H1 (cell line): Measurements from ENCODE around the gene LCT. TPM values are rescaled to one million over a fixed set of nuclear protein-coding genes. Genes with fewer than 3 reads are reported as not detected.

Experiments
- CTCF ChIA-PET: fragments of 300-600 bp; sonication (Branson Sonifier 250); formaldehyde crosslinking; loops from one replicate; lab custom pipeline; 2021; ENCODE audit not compliant: partially characterized antibody; lab: Charles Lee
- POLR2A ChIA-PET: fragments of 300-600 bp; sonication (Branson Sonifier 250); formaldehyde crosslinking; loops from one replicate; lab custom pipeline; 2021; ENCODE audit warnings: inconsistent platforms; ENCODE audit not compliant: partially characterized antibody; lab: Charles Lee
- DNase-seq, 2 experiments: peaks; one replicate each; pipeline versions ENCODE4 v3.0.0 to v3.0.0-alpha.2; 2010 to 2022; ENCODE audit warnings: low spot score in 2 of 2, low read depth in 1 of 2, mixed read lengths in 1 of 2
- FAIRE-seq: peaks from 2 replicates; lab custom pipeline; 2011; peaks lifted over from hg19 to GRCh38; lab: Jason Lieb, UNC
- H2AFZ ChIP-seq: 2 replicates; pipeline ENCODE4 v1.8.1; 2012; ENCODE audit warnings: low read length, inconsistent platforms
- H2AK5ac ChIP-seq: 2 replicates; pipeline ENCODE4 v1.6.1; 2013; ENCODE audit warnings: low read depth, low read length
- H2BK120ac ChIP-seq: replicated peaks from 2 replicates; pipeline ENCODE3; 2013; ENCODE audit warnings: low read depth, low read length, inconsistent platforms
- H2BK12ac ChIP-seq: 2 replicates; pipeline ENCODE4 v1.6.1; 2013; ENCODE audit warnings: low read depth, low read length
- H2BK15ac ChIP-seq: 2 replicates; pipeline ENCODE4 v1.6.1; 2013; ENCODE audit warnings: low read length
- H2BK20ac ChIP-seq: 2 replicates; pipeline ENCODE4 v1.6.1; 2013; ENCODE audit warnings: low read length
- H2BK5ac ChIP-seq: 2 replicates; pipeline ENCODE4 v1.6.1; 2013; ENCODE audit warnings: low read depth, low read length
- H3K14ac ChIP-seq: 2 replicates; pipeline ENCODE4 v1.6.1; 2013; ENCODE audit warnings: inconsistent platforms; ENCODE audit not compliant: insufficient read length
- H3K18ac ChIP-seq: 2 replicates; pipeline ENCODE4 v1.6.1; 2013; ENCODE audit warnings: low read length; ENCODE audit errors: extremely low read depth
- H3K23ac ChIP-seq: 2 replicates; pipeline ENCODE4 v1.6.1; 2013; ENCODE audit warnings: inconsistent platforms; ENCODE audit not compliant: insufficient read length
- H3K23me2 ChIP-seq: 2 replicates; pipeline ENCODE4 v1.6.1; 2013; ENCODE audit warnings: low read depth, low read length
- H3K27ac ChIP-seq: 2 replicates; pipeline ENCODE4 v1.6.1; 2011; ENCODE audit warnings: low read depth, low read length, inconsistent platforms
- H3K27me3 ChIP-seq, 4 experiments: replicated peaks in 1 of 4; 1 replicate in 1 of 4; 2 replicates in 3 of 4; pipeline versions ENCODE4 v1.6.1 to v1.8.1; 2011 to 2013; ENCODE audit warnings: low read length in 3 of 4, mild to moderate bottlenecking in 3 of 4, inconsistent platforms in 2 of 4, mixed read lengths in 2 of 4, moderate library complexity in 1 of 4; ENCODE audit not compliant: control insufficient read depth in 3 of 4, insufficient read depth in 3 of 4; ENCODE audit errors: extremely low read depth in 1 of 4
- H3K36me3 ChIP-seq, 4 experiments: 2 replicates each; pipeline versions ENCODE4 v1.6.1 to v1.8.1; 2011 to 2013; ENCODE audit warnings: mild to moderate bottlenecking in 4 of 4, low read length in 3 of 4, moderate library complexity in 2 of 4, control low read depth in 1 of 4, inconsistent platforms in 1 of 4; ENCODE audit not compliant: insufficient read depth in 4 of 4, control insufficient read depth in 2 of 4
- H3K4ac ChIP-seq: replicated peaks from 2 replicates; pipeline ENCODE3; 2013; ENCODE audit warnings: low read length, low read depth, mixed read lengths, inconsistent platforms; ENCODE audit not compliant: insufficient read length
- H3K4me1 ChIP-seq, 4 experiments: replicated peaks in 1 of 4; 1 replicate in 1 of 4; 2 replicates in 3 of 4; pipeline versions ENCODE4 v1.6.1 to v1.8.1; 2011 to 2013; ENCODE audit warnings: low read length in 3 of 4, inconsistent platforms in 2 of 4, mixed read lengths in 1 of 4; ENCODE audit not compliant: insufficient read depth in 4 of 4, control insufficient read depth in 3 of 4
- H3K4me2 ChIP-seq, 2 experiments: 2 replicates each; pipeline versions ENCODE4 v1.6.1 to v1.8.1; 2011 to 2013; ENCODE audit warnings: low read depth in 2 of 2, low read length in 2 of 2, control low read depth in 1 of 2, inconsistent platforms in 1 of 2, mild to moderate bottlenecking in 1 of 2; ENCODE audit not compliant: insufficient read depth in 1 of 2
- H3K4me3 ChIP-seq, 4 experiments: fragments of 200-600, 300-600 bp in 1 of 4; sonication (generic), shearing (Covaris generic), sonication (Bioruptor Twin) in 1 of 4; 2 replicates each; pipeline versions ENCODE4 v1.5.1 to v1.8.1; 2011 to 2016; ENCODE audit warnings: low read length in 4 of 4, low read depth in 3 of 4, control low read depth in 2 of 4, inconsistent platforms in 2 of 4, mild to moderate bottlenecking in 2 of 4, mixed read lengths in 1 of 4, moderate library complexity in 1 of 4; ENCODE audit not compliant: insufficient read depth in 2 of 4; ENCODE audit errors: extremely low read depth in 1 of 4
- H3K56ac ChIP-seq: replicated peaks from 2 replicates; pipeline ENCODE3; 2013; ENCODE audit warnings: low read depth, mild to moderate bottlenecking, mixed read lengths, low read length, inconsistent platforms; ENCODE audit not compliant: insufficient read length
- H3K79me1 ChIP-seq: 2 replicates; pipeline ENCODE4 v1.6.1; 2013; ENCODE audit warnings: low read depth, low read length, control low read depth
- H3K79me2 ChIP-seq, 2 experiments: 2 replicates each; pipeline versions ENCODE4 v1.6.1 to v1.8.1; 2012 to 2013; ENCODE audit warnings: low read length in 2 of 2, mild to moderate bottlenecking in 2 of 2, inconsistent platforms in 1 of 2; ENCODE audit not compliant: insufficient read depth in 2 of 2, control insufficient read depth in 1 of 2
- H3K9ac ChIP-seq, 4 experiments: replicated peaks in 1 of 4; 1 replicate in 1 of 4; 2 replicates in 3 of 4; pipeline versions ENCODE4 v1.6.1 to v1.8.1; 2011 to 2013; ENCODE audit warnings: low read depth in 3 of 4, low read length in 3 of 4, control low read depth in 2 of 4, mild to moderate bottlenecking in 2 of 4, moderate library complexity in 2 of 4, inconsistent platforms in 1 of 4; ENCODE audit errors: extremely low read depth in 1 of 4
- H3K9me3 ChIP-seq, 2 experiments: 2 replicates each; pipeline versions ENCODE4 v1.6.1 to v1.8.1; 2012 to 2013; ENCODE audit warnings: mild to moderate bottlenecking in 2 of 2, moderate library complexity in 2 of 2, control low read depth in 1 of 2, inconsistent platforms in 1 of 2, low read depth in 1 of 2, low read length in 1 of 2, mixed read lengths in 1 of 2; ENCODE audit not compliant: insufficient read depth in 2 of 2
- H4K20me1 ChIP-seq, 2 experiments: replicated peaks in 1 of 2; 2 replicates each; pipeline versions ENCODE3 to v1.8.1; 2011 to 2013; ENCODE audit warnings: inconsistent platforms in 2 of 2, low read length in 2 of 2, mild to moderate bottlenecking in 1 of 2; ENCODE audit not compliant: insufficient read depth in 2 of 2, control insufficient read depth in 1 of 2
- H4K5ac ChIP-seq: 2 replicates; pipeline ENCODE4 v1.6.1; 2013; ENCODE audit warnings: low read length, low read depth, mixed read lengths, inconsistent platforms; ENCODE audit not compliant: insufficient read length
- H4K8ac ChIP-seq: 2 replicates; pipeline ENCODE4 v1.8.0; 2013; ENCODE audit warnings: mild to moderate bottlenecking, moderate library complexity, low read length, inconsistent platforms; ENCODE audit not compliant: insufficient read depth; ENCODE audit errors: extremely low read depth
- H4K91ac ChIP-seq: replicated peaks from 2 replicates; pipeline ENCODE3; 2013; ENCODE audit warnings: low read length, mixed read lengths, inconsistent platforms; ENCODE audit not compliant: insufficient read length
- BRCA1 ChIP-seq: IDR thresholded peaks from 2 replicates; pipeline ENCODE4 v1.6.1; 2012; ENCODE audit warnings: low read depth, low read length, improper control_type of control experiment
- CBX5 ChIP-seq: fragments of 300-800, 300-1000 bp; sonication (generic); IDR thresholded peaks from 2 replicates; pipeline ENCODE4 v1.7.1; 2016; ENCODE audit warnings: antibody characterized with exemption, low read length, low read depth
- CREB1 ChIP-seq: IDR thresholded peaks from 2 replicates; pipeline ENCODE4 v1.6.1; 2012; ENCODE audit warnings: inconsistent platforms
- EP300 ChIP-seq, 2 experiments: IDR thresholded peaks; 1 replicate in 1 of 2; 2 replicates in 1 of 2; pipeline ENCODE4 v1.6.1; 2011 to 2012; ENCODE audit warnings: low read depth in 2 of 2, low read length in 2 of 2, mild to moderate bottlenecking in 2 of 2, borderline replicate concordance in 1 of 2, inconsistent platforms in 1 of 2, moderate library complexity in 1 of 2
- RAD21 ChIP-seq, 2 experiments: IDR thresholded peaks in 1 of 2; conservative IDR thresholded peaks in 1 of 2; 2 replicates each; pipeline ENCODE4 v1.6.1; 2011; ENCODE audit warnings: low read depth in 2 of 2, low read length in 2 of 2, improper control_type of control experiment in 1 of 2, inconsistent platforms in 1 of 2, mild to moderate bottlenecking in 1 of 2, moderate library complexity in 1 of 2
- SIN3A ChIP-seq, 2 experiments: IDR thresholded peaks in 1 of 2; conservative IDR thresholded peaks in 1 of 2; 2 replicates each; pipeline ENCODE4 v1.6.1; 2011 to 2012; ENCODE audit warnings: low read length in 2 of 2, improper control_type of control experiment in 1 of 2, low read depth in 1 of 2, mild to moderate bottlenecking in 1 of 2
- YY1 ChIP-seq: IDR thresholded peaks from 2 replicates; pipeline ENCODE4 v1.6.1; 2011; ENCODE audit warnings: low read depth, mild to moderate bottlenecking, low read length
- WGBS, 2 experiments: shearing (Covaris generic) in 1 of 2; methylation state at CpG; one replicate each; pipeline versions ENCODE4 v1.1.6 to v1.1.7; 2013 to 2015; ENCODE audit warnings: low lambda C conversion rate in 2 of 2, mixed read lengths in 2 of 2, inconsistent platforms in 1 of 2, low coverage in 1 of 2, missing lambda C conversion rate in 1 of 2; ENCODE audit not compliant: insufficient replicate concordance in 2 of 2, insufficient coverage in 1 of 2, insufficient read length in 1 of 2; ENCODE audit errors: extremely low coverage in 1 of 2, missing lambda C conversion rate in 1 of 2; 5-methylcytosine and 5-hydroxymethylcytosine counted together
- polyA plus RNA-seq, 7 experiments: library from polyadenylated mRNA; depleted of rRNA in 3 of 7; stranded (reverse) in 5 of 7; unstranded in 2 of 7; fragments of >200 nt in 5 of 7; fragments of 200-250 nt in 2 of 7; gene quantifications; 1 replicate in 5 of 7; 2 replicates in 1 of 7; 4 replicates in 1 of 7; pipeline versions ENCODE4 v1.2.1 to v1.2.3, GENCODE V29; 2011 to 2013; ENCODE audit warnings: missing spikeins in 2 of 7, mixed read lengths in 2 of 7
- total RNA-seq: library from RNA; stranded (reverse); fragmentation: NEBNext Ultra II Directional; extraction: Animal tissue kit (Norgen Biotek cat#: 25700); gene quantifications from 2 replicates; pipeline ENCODE4 v1.2.1, GENCODE V29; 2021
- TF ChIP-seq, protein P1 (sequence below): IDR thresholded peaks from 2 replicates; pipeline ENCODE4 v1.6.1; 2011; ENCODE audit warnings: low read depth, mild to moderate bottlenecking, low read length; ENCODE audit not compliant: insufficient read depth

Gene LCT
- total and polyA plus RNA-seq, 2 of the 8 experiments (the other 6 are each of a cell fraction or from before 2014, with no cell fraction given): 0.06 TPM; not detected in 1

DNA sequence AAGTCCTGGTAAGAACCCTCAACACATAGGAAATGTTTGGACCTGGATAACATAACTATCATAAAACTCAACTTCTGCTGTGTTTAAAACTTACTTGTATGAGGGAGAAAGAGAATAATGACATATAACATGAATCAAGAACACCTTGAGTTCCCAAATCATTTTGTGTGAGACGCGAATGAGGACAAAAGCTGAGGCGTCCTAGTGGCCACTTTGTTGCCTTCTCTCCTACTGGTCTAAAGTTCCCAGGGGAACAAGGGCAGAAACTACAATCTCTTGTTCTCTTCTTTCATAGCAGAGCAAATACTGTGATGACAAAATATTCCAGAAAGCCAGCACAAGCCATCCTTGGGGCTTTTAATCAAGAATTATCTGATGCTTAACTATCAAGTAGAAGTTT is 8.3 kb upstream of the LCT start:
- POLR2A ChIA-PET: interaction anchor here (1.2 to 1.6 kb wide), 2 partner anchors 10 to 17 kb away, joined by 3 to 7 read pairs; no protein-coding TSS in a partner anchor

More for the DNA sequence above, 8.3 kb upstream of the LCT start:
- no peak overlapping the region for H4K91ac ChIP-seq
- H3K4me2 ChIP-seq: no peak overlapping the region
- H3K4me1 ChIP-seq: no peaks in the 10 kb centered on the region
- H4K5ac ChIP-seq: no peak overlapping the region
- no peak overlapping the region for H2BK20ac ChIP-seq
- FAIRE-seq: no peak
- H2BK5ac ChIP-seq: no peak overlapping the region
- H3K4ac ChIP-seq: no peak overlapping the region
- peaks cover 19 to 91% (median 62%) of the 10 kb centered on the region in 4 experiments for H3K36me3 ChIP-seq
- H3K23ac ChIP-seq: no peak overlapping the region
- H3K18ac ChIP-seq: no peak overlapping the region
- no peak overlapping the region for H2BK12ac ChIP-seq
- H3K56ac ChIP-seq: no peak overlapping the region
- CTCF ChIA-PET: interaction anchor here (1.0 kb wide), 1 partner anchor 88 kb away, joined by 3 read pairs; no protein-coding TSS in a partner anchor
- TF ChIP-seq CREB1: no peak
- TF ChIP-seq YY1: no peak
- no peak for TF ChIP-seq CBX5
- TF ChIP-seq, protein P1, sequence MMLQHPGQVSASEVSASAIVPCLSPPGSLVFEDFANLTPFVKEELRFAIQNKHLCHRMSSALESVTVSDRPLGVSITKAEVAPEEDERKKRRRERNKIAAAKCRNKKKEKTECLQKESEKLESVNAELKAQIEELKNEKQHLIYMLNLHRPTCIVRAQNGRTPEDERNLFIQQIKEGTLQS: no peak
- no peak for TF ChIP-seq BRCA1
- no peak for TF ChIP-seq RAD21 (IDR thresholded peaks at IDR 0.05 in 1 of 2, conservative IDR thresholded peaks at IDR 0.05 in 1 of 2; ENCODE audit: low read depth in 2 of 2, low read length in 2 of 2)
- no peak for TF ChIP-seq SIN3A (conservative IDR thresholded peaks at IDR 0.05 in 1 of 2, IDR thresholded peaks at IDR 0.05 in 1 of 2; ENCODE audit: low read depth in 1 of 2, low read length in 2 of 2)
- TF ChIP-seq EP300 (IDR thresholded peaks at IDR 0.05; ENCODE audit: borderline replicate concordance in 1 of 2, low read depth in 2 of 2, low read length in 2 of 2): no peak
- TF ChIP-seq, all 59 proteins: peak for 0
- DNase-seq: peak in 1 of 2 experiments; percentile 6
- H3K27ac ChIP-seq: no peak overlapping the region
- no peak overlapping the region for H3K14ac ChIP-seq
- 88% methylated on average over 3 of the region's 3 CpGs; no CpG with 5 or more reads in 1 of the 2 experiments for WGBS, 2 experiments
- H2AFZ ChIP-seq: no peak overlapping the region
- no peak overlapping the region for H4K8ac ChIP-seq
- no peak overlapping the region for H2AK5ac ChIP-seq
- no peaks in the 10 kb centered on the region for H3K23me2 ChIP-seq
- no peak overlapping the region for H2BK120ac ChIP-seq
- H4K20me1 ChIP-seq: peaks cover 0 to 4% of the 10 kb centered on the region in 2 experiments
- no peaks in the 10 kb centered on the region for H3K79me2 ChIP-seq
- no peaks in the 10 kb centered on the region for H3K9me3 ChIP-seq
- H2BK15ac ChIP-seq: no peak overlapping the region
- H3K27me3 ChIP-seq: no peaks in the 10 kb centered on the region
- no peaks in the 10 kb centered on the region; the same call in 1 of the 2 replicates for H3K79me1 ChIP-seq
- H3K4me3 ChIP-seq: no peak overlapping the region
- no peak overlapping the region for H3K9ac ChIP-seq
